ENCODE data around the gene SFXN2.

Gene SFXN2

GRCh38 chr10:102674566-102674965 is 39.9 kb upstream of the SFXN2 start:
- Histone ChIP-seq H3K27ac (ENCODE audit: low read depth, low read length) (peak overlapping the region; percentile 58), H3K9me3 (ENCODE audit: low read length) (no peaks in the 10 kb centered on the region), H3K27me3 (ENCODE audit: control insufficient read depth in 1 of 2, insufficient read depth in 2 of 2, low read length in 2 of 2) (no peaks in the 10 kb centered on the region), H3K9ac (ENCODE audit: low read length) (no peak overlapping the region), H3K4me1 (ENCODE audit: insufficient read depth, low read length) (peaks cover 33% of the 10 kb centered on the region), H3K4me3 (ENCODE audit: low read depth in 1 of 2, low read length in 2 of 2) (peak overlapping the region in 1 of 2 donors; percentile 43), H3K36me3 (ENCODE audit: insufficient read depth, low read length) (no peaks in the 10 kb centered on the region)

- H3K36me3 ChIP-seq (ENCODE audit: insufficient read depth, low read length) = no peaks in the 10 kb centered on the region
- H3K9me3 ChIP-seq (ENCODE audit: low read length) = no peaks in the 10 kb centered on the region
- no peaks in the 10 kb centered on the region for H3K27me3 ChIP-seq (ENCODE audit: control insufficient read depth in 1 of 2, insufficient read depth in 2 of 2, low read length in 2 of 2)
- peak overlapping the region in 1 of 2 donors; percentile 43 for H3K4me3 ChIP-seq (ENCODE audit: low read depth in 1 of 2, low read length in 2 of 2)
- H3K4me1 ChIP-seq (ENCODE audit: insufficient read depth, low read length) = peaks cover 33% of the 10 kb centered on the region
- H3K9ac ChIP-seq (ENCODE audit: low read length) = no peak overlapping the region
- H3K27ac ChIP-seq (ENCODE audit: low read depth, low read length) = peak overlapping the region; percentile 58
Measured at GRCh38 chr10:102675011-102675665, 39.3 kb upstream of the SFXN2 start.

GRCh38 chr10:102675666-102676533 is 38.5 kb upstream of the SFXN2 start:
- H3K4me1 ChIP-seq (ENCODE audit: insufficient read depth, low read length) = peaks cover 33% of the 10 kb centered on the region
- peaks cover 4% of the 10 kb centered on the region for H3K36me3 ChIP-seq (ENCODE audit: insufficient read depth, low read length)
- no peak overlapping the region for H3K4me3 ChIP-seq (ENCODE audit: low read depth in 1 of 2, low read length in 2 of 2)
- no peaks in the 10 kb centered on the region for H3K9me3 ChIP-seq (ENCODE audit: low read length)
- peak overlapping the region; percentile 58 for H3K27ac ChIP-seq (ENCODE audit: low read depth, low read length)
- H3K27me3 ChIP-seq (ENCODE audit: control insufficient read depth in 1 of 2, insufficient read depth in 2 of 2, low read length in 2 of 2) = no peaks in the 10 kb centered on the region
- H3K9ac ChIP-seq (ENCODE audit: low read length) = no peak overlapping the region

GRCh38 chr10:102676534-102677315 is 37.7 kb upstream of the SFXN2 start:
- no peak overlapping the region for H3K27ac ChIP-seq (ENCODE audit: low read depth, low read length)
- no peaks in the 10 kb centered on the region for H3K9me3 ChIP-seq (ENCODE audit: low read length)
- no peaks in the 10 kb centered on the region for H3K27me3 ChIP-seq (ENCODE audit: control insufficient read depth in 1 of 2, insufficient read depth in 2 of 2, low read length in 2 of 2)
- no peak overlapping the region for H3K4me3 ChIP-seq (ENCODE audit: low read depth in 1 of 2, low read length in 2 of 2)
- peaks cover 4% of the 10 kb centered on the region for H3K36me3 ChIP-seq (ENCODE audit: insufficient read depth, low read length)
- H3K9ac ChIP-seq (ENCODE audit: low read length) = no peak overlapping the region
- peaks cover 33% of the 10 kb centered on the region for H3K4me1 ChIP-seq (ENCODE audit: insufficient read depth, low read length)

GRCh38 chr10:102677331-102678067 is 36.9 kb upstream of the SFXN2 start:
- H3K4me3 ChIP-seq (ENCODE audit: low read depth in 1 of 2, low read length in 2 of 2) = no peak overlapping the region
- H3K9me3 ChIP-seq (ENCODE audit: low read length) = no peaks in the 10 kb centered on the region
- peaks cover 4% of the 10 kb centered on the region for H3K36me3 ChIP-seq (ENCODE audit: insufficient read depth, low read length)
- no peak overlapping the region for H3K27ac ChIP-seq (ENCODE audit: low read depth, low read length)
- no peak overlapping the region for H3K9ac ChIP-seq (ENCODE audit: low read length)
- no peaks in the 10 kb centered on the region for H3K27me3 ChIP-seq (ENCODE audit: control insufficient read depth in 1 of 2, insufficient read depth in 2 of 2, low read length in 2 of 2)
- peaks cover 33% of the 10 kb centered on the region for H3K4me1 ChIP-seq (ENCODE audit: insufficient read depth, low read length)

GRCh38 chr10:102678068-102678400 is 36.4 kb upstream of the SFXN2 start:
- H3K27ac ChIP-seq (ENCODE audit: low read depth, low read length) = no peak overlapping the region
- no peaks in the 10 kb centered on the region for H3K9me3 ChIP-seq (ENCODE audit: low read length)
- H3K4me1 ChIP-seq (ENCODE audit: insufficient read depth, low read length) = peaks cover 33% of the 10 kb centered on the region
- no peak overlapping the region for H3K9ac ChIP-seq (ENCODE audit: low read length)
- no peak overlapping the region for H3K4me3 ChIP-seq (ENCODE audit: low read depth in 1 of 2, low read length in 2 of 2)
- H3K27me3 ChIP-seq (ENCODE audit: control insufficient read depth in 1 of 2, insufficient read depth in 2 of 2, low read length in 2 of 2) = no peaks in the 10 kb centered on the region
- peaks cover 4% of the 10 kb centered on the region for H3K36me3 ChIP-seq (ENCODE audit: insufficient read depth, low read length)

- Histone ChIP-seq H3K4me1 (ENCODE audit: insufficient read depth, low read length) (peaks cover 29% of the 10 kb centered on the region), H3K9ac (ENCODE audit: low read length) (no peak overlapping the region), H3K27ac (ENCODE audit: low read depth, low read length) (no peak overlapping the region), H3K4me3 (ENCODE audit: low read depth in 1 of 2, low read length in 2 of 2) (no peak overlapping the region), H3K27me3 (ENCODE audit: control insufficient read depth in 1 of 2, insufficient read depth in 2 of 2, low read length in 2 of 2) (no peaks in the 10 kb centered on the region), H3K9me3 (ENCODE audit: low read length) (no peaks in the 10 kb centered on the region), H3K36me3 (ENCODE audit: insufficient read depth, low read length) (peaks cover 4% of the 10 kb centered on the region)
Measured at GRCh38 chr10:102678842-102679289, 35.6 kb upstream of the SFXN2 start.

GRCh38 chr10:102679596-102679995 is 34.8 kb upstream of the SFXN2 start:
- H3K36me3 ChIP-seq (ENCODE audit: insufficient read depth, low read length) = peaks cover 4% of the 10 kb centered on the region
- no peaks in the 10 kb centered on the region for H3K27me3 ChIP-seq (ENCODE audit: control insufficient read depth in 1 of 2, insufficient read depth in 2 of 2, low read length in 2 of 2)
- peaks cover 24% of the 10 kb centered on the region for H3K4me1 ChIP-seq (ENCODE audit: insufficient read depth, low read length)
- H3K27ac ChIP-seq (ENCODE audit: low read depth, low read length) = no peak overlapping the region
- H3K4me3 ChIP-seq (ENCODE audit: low read depth in 1 of 2, low read length in 2 of 2) = no peak overlapping the region
- no peak overlapping the region for H3K9ac ChIP-seq (ENCODE audit: low read length)
- no peaks in the 10 kb centered on the region for H3K9me3 ChIP-seq (ENCODE audit: low read length)

GRCh38 chr10:102681696-102682095 is 32.7 kb upstream of the SFXN2 start:
- Histone ChIP-seq H3K4me1 (ENCODE audit: insufficient read depth, low read length) (peaks cover 9% of the 10 kb centered on the region), H3K9ac (ENCODE audit: low read length) (no peak overlapping the region), H3K27me3 (ENCODE audit: control insufficient read depth in 1 of 2, insufficient read depth in 2 of 2, low read length in 2 of 2) (no peaks in the 10 kb centered on the region), H3K36me3 (ENCODE audit: insufficient read depth, low read length) (peaks cover 12% of the 10 kb centered on the region), H3K4me3 (ENCODE audit: low read depth in 1 of 2, low read length in 2 of 2) (no peak overlapping the region), H3K9me3 (ENCODE audit: low read length) (no peaks in the 10 kb centered on the region), H3K27ac (ENCODE audit: low read depth, low read length) (no peak overlapping the region)

- no peak overlapping the region for H3K27ac ChIP-seq (ENCODE audit: low read depth, low read length)
- H3K9ac ChIP-seq (ENCODE audit: low read length) = no peak overlapping the region
- peaks cover 1% of the 10 kb centered on the region for H3K4me1 ChIP-seq (ENCODE audit: insufficient read depth, low read length)
- H3K36me3 ChIP-seq (ENCODE audit: insufficient read depth, low read length) = peaks cover 12% of the 10 kb centered on the region
- H3K9me3 ChIP-seq (ENCODE audit: low read length) = no peaks in the 10 kb centered on the region
- H3K4me3 ChIP-seq (ENCODE audit: low read depth in 1 of 2, low read length in 2 of 2) = no peak overlapping the region
- no peaks in the 10 kb centered on the region for H3K27me3 ChIP-seq (ENCODE audit: control insufficient read depth in 1 of 2, insufficient read depth in 2 of 2, low read length in 2 of 2)
Measured at GRCh38 chr10:102682416-102682815, 32.0 kb upstream of the SFXN2 start.

GRCh38 chr10:102682981-102683380 is 31.5 kb upstream of the SFXN2 start:
- peaks cover 12% of the 10 kb centered on the region for H3K36me3 ChIP-seq (ENCODE audit: insufficient read depth, low read length)
- H3K27ac ChIP-seq (ENCODE audit: low read depth, low read length) = no peak overlapping the region
- no peaks in the 10 kb centered on the region for H3K27me3 ChIP-seq (ENCODE audit: control insufficient read depth in 1 of 2, insufficient read depth in 2 of 2, low read length in 2 of 2)
- H3K9me3 ChIP-seq (ENCODE audit: low read length) = no peaks in the 10 kb centered on the region
- no peaks in the 10 kb centered on the region for H3K4me1 ChIP-seq (ENCODE audit: insufficient read depth, low read length)
- no peak overlapping the region for H3K9ac ChIP-seq (ENCODE audit: low read length)
- H3K4me3 ChIP-seq (ENCODE audit: low read depth in 1 of 2, low read length in 2 of 2) = no peak overlapping the region

Measured in muscle layer of colon (tissue), 2 donors.